HG03175 (cell line): ENCODE measurements around the gene SYPL1.

Source experiments
- ATAC-seq: cut with Tn5 transposase; IDR thresholded peaks from one replicate; pipeline ENCODE4 v1.9.1; 2021; ENCODE audit warnings: mild to moderate bottlenecking, moderate library complexity; ENCODE audit not compliant: unreplicated experiment

Gene SYPL1

DNA sequence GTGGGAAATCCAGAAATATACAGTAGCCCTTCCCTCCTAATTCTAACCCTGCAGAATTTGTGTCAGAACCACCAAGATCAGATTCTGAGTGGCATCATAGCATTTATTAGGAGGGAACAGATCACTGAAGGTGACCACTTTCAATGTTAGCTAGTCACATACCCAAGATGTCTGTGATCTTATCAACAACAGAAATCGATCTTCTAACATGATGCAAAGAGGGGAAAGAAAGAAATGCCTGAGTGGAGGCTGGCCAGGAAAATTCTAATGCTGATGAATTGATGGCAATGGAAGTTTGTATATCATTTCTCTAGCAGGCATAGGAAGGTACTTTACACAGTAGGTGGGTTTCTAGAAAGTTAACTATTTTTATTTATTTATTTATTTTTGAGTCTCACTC, 10.6 kb upstream of the SYPL1 start:
- ATAC-seq = no peak

DNA sequence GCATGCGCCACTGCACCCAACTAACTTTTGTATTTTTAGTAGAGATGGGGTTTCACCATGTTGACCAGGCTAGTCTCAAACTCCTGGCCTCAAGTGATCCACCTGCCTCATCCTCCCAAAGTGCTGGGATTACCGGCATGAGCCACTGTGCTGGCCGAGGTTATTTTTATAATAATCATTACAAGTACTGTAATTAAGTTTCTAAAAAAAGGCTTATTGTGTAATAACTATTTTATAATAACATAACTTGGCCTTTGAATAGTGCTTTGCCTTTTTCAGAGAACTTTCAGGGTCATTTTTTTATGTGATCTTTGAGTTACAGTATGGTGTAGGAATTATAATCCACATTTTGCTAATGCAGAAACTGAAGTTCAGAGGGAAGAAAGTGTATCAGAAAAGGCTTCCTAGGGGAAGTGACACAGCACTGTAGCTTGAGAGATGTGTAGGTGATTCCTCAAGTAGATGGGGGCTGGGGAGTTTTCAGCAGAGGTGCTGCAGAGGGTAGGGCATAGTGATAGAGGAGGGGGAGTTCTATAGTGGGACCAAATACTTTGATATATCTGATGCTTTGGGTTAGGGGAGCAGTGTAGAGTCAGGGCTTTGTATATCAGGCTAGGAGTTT, 9.2 kb upstream of the SYPL1 start:
- no peak for ATAC-seq

DNA sequence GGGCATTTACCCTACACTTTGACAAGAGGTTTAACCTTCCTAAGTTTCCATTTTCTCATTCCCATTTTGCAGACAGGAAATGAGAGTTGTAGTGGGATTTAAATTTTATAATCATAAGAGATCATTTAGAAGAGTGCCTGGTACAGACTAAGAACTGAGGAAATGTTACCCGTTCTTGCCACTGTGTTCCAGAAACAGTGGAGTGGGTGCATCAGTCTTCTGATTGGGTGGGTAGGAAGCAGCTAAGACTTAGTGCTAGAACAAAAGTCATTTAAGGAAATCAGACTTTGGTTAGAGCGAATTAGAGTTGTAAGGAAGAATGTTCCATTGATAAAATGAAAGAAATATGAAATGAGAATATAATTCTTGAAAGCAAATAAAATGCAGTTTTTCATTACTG, 8.4 kb upstream of the SYPL1 start:
- no peak for ATAC-seq

DNA sequence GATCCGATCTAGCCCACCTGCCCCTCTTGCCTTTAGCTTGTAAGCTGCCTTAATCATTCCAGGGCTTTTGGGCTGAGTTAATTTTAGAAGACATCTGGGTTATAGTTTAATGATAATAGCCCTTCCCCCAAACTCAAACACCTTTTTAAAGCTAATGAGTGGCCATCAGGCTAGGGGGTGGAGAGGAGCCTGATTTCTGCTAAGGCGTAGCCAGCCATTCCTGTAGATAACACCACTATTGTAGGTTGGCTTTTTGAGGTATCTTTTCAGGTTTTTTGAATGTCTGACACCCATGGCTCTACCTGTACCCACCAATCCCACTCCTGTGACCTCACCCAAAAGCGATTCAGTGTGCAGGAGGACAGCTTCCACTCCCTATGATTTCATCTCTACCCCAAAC, 7.6 kb upstream of the SYPL1 start:
- no peak for ATAC-seq

DNA sequence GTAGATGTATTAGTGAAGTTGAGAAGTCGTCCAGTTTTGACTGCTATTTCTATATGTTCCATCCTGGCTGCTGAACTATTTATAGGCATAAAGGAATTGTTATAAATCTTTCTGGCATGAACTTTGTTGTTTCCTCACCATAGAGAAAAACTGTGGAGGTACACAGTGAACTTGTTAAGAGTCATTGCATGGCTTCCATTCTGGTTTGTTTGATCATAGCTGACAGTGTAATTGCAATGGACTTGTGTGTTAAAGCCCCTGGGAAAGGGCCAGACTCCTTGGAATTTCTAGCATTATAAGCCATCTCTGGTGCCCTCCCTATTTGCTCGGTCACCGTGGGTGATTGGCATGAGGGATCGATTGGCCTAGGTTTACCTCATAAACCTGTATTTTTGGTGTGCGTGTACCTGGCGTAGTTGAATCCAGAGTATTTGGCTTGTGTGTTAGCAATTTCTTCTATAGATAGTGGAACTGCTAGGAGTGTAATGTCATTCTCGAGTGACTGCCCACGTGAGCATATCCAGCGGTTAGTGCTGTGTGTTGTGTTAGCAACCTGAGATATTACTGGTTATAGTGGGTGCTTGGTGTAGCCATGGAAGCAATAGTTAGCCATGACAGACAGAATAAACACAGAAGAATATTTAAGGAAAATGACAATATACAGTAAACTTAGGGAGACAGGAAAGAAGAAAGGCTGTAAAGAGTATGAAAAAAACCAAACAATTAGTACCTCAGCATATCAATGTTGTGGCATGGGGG, 5.9 kb upstream of the SYPL1 start:
- no peak for ATAC-seq

DNA sequence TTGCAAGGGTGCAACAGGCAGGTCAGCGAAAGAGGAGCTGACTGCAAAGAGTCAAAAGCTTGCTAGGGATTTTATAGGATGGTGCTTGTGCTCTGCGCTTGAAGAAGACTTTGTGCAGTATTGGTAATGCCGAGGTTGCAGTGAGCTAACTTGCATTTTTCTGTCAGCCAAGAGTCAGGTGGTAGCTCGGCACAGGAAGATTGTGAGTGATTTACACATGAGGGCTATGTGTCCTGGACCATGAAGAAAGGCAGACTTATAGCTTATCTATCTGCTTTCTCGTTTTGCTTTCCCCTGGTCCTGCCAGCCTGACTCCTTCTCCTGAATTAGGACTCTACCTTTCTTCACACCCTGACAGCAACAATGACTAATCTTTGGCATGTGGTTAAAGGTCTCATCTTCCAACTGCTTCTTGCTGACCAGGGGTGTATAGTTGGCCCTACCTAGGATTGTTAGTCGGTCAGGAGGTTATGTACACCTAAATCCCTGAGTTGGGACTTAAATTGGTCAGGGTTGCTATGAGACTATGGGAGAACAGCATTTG, 4.1 kb upstream of the SYPL1 start:
- ATAC-seq = no peak

DNA sequence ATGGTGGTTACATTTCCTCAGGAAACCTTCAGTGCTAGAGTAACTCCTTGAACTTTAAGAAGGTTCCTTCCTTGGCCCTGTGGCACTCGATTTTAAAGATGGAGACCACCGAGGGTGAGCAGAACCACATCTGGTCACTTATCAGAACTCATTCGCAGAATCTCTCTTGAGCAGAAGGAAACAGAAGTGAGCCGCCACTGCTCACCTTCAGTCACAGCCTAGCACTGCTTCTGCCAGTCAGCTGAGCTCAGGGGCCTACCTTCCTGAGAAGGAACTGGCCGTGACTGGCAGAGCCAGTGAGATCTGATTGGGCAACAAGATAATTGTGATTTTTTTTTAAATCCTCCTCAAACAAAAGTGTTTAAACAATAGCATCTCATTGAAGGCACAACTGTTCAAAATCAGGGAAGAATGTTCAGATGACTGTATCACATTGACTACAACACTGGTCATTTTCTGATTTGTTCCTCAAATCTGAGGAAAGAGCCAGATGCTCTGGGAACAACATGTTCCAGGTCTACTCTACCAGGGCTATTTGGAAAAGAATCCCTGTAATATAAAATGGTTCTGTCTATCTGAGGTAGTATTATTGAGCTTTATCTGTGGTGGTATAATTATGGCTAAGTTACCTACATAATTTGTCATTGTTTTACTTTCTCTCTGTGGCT, 2.7 kb upstream of the SYPL1 start:
- ATAC-seq = no peak

DNA sequence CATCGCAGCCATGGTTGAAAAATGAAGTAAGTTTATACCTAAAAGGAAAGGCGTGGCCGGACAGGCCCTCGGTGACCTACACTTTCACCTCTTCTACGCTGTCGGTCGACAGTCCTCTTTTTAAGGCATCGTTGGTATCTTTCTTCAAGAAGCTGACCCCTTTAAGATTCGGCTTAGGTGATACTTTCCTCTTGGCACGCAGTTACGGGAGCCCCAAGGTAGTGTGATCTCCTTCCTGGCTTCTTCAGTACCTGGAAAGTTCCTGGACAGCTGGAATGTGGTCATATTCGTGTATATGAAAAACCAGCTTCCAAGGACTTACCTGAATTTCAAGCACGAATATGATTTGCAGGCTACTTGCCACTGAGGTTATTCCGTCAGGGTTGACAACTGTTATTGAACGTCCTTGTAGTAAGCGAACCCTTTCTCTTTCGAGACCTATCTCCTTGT, 885 bp upstream of the SYPL1 start:
- ATAC-seq = no peak

DNA sequence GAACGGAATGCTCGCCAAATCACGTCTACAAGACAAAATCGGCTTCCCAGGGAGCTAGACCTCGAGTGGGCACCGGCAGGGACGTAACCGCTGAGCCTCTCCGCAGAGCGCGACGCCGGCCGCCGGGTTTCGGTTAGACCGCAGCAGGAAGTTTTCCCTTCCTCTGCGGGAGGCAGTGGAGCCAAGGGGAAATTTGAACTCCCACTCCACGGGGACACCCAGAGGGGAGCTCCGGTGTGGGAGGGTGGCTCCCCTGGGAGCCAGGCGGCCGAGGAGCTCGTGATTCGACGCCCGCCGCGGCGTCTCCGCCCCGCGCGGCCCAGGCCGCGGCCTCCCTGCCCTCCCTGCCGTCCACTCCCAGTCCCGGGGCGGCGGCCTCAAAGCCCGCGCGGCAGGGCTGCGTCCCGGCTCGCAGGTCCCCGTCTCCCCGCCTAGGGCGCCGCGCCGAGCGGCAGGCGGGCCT, 426 bp downstream of the SYPL1 start:
- peak; percentile 26 for ATAC-seq

DNA sequence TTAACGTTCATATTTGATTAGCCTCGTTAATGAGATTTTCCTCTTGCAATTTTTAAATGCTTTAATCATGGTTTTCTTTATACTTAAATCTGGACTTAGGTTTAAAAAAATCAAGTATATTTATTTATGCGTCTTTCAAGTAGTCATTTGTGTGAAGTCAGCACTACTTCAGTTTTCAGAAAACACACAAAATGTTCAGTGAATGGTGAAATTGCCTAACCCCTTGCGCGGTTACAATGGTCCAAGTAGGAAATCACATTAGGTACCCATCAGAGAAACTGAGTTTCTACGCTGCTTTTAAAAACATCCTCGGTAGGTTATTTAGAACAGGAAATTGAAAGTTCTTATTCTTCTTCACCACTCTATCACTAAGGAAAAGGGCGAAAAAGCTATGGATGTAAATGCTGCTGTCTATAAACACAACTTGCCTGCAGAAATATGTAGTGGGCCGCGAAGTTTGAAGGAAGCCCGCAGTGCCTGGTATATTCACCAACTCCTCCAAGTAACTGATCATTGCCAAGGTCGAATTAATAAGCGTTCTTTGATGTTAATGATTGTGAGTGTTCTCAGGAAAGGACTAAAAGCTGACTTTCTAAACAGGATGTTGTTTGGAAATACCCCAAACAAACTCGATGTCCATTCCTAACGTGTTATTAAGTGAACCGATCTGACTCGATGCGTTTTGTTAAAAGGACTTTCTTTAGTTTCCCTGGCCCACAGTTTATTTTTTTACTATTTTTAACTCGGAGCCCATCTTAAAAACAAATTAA, 1.0 kb downstream of the SYPL1 start:
- ATAC-seq = no peak

DNA sequence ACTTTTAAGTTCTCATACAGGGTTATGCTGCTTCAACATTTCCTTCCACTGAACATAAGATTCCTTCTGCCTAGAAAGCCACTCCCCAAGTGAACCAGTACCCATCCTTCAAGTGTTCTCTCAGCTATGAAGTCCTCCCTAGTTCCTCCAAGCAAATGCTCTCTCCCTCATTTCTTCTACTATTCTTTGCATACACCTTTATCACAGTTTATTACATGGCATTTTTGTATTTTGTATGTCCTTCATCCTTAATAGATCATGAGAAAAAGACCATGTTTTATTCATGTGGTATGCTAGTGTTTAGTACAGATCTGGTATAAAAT, 1.9 kb downstream of the SYPL1 start:
- no peak for ATAC-seq

DNA sequence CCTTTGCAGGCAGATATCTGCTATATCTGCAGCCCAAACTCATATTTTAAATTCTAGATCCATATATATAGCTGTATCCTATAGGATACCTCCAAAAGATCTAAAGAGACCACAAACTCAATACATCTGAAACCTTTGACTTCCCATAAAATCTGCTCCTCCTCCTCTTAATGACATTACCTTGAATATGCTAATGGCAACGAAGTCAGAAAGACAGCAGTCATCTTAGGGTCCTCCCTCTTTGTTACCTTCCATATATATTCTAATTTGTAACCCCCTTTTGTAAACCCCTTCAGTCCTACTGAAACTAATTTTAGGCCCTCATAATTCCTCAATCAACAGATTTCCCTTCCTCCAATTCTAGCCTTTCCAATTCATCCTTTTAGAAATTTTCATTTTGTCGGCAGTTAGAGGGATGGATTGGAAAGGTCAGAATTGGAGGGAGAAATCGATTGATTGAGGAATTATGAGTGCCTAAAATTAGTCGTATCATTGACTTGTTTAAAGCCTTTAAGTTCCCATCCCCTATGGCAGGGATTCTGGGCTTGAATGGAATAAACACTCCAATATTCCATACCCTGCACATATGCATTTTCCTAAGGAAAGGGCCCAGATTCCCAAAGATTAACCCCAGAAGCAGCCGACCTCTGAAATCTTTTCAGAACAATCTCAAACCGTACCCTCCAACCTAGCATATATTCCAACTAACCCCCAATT, 2.4 kb downstream of the SYPL1 start:
- no peak for ATAC-seq

DNA sequence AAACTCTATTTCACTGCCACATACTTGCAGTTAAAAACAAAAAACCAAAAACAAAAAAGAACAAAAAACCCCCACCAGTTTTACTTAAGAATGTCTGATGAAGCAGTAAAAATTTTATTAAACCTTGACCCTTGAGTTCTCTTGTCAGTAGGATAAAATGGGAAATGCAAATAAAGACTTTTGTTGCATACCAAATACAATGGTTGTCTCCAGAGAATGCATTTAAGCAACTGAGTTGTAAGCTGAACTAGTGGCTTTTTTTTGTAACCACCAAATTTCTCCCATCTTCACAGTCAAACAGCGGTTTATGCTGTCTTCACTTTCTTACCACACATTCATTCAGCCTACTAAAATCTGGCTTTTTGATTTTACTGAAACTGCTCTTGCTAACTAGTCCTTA, 3.1 kb downstream of the SYPL1 start:
- no peak for ATAC-seq

DNA sequence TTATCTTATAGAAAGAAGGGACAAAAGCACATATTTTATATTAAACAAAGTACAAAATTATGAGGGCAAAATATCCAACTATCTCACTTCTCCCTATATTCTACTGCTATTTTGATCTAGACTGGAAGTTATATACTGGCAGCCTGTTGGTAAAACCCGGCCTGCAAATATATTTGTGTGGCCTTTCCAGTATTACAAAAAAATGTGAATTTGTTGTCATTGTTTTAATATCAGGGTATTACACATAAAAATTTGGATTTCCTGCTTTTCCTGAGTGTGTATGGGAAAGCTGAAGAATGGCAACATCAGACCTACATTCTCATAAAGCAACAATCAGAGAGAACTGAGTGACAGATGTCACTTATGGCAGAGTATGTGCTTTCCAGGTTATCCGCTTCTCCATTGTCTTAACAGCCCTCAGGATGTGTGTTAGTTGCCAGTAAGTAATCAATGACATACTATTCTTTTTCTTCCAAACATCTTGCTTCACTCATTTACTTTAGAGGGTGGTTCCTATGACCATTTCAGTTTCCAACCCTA, 7.3 kb downstream of the SYPL1 start:
- no peak for ATAC-seq

DNA sequence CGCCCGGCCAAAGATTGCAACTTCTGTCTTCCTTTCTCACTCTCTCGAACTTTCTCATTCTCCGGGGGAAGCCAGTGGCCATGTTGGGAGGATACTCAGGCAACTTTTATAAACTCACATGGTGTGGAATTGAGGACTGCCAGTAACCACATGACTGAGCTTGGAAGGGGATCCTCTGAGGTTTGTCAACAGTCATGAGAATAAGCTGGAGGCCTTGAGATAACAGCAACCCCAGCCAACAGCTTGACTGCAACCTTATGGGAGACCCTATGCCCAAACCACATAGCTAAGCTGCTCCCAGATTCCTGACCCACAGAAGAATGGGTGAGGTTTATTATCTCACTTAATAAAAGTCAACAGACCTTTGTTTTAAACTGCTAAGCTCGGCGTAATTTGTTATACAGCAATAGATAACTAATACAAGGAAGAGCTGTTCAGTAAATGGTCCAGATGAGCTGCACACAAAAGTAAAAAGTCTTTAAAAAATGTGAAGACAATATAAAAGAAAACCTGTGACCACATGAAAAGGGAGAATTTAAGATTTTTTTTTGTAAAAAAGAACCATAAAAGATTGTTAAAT, 9.6 kb downstream of the SYPL1 start:
- no peak for ATAC-seq

DNA sequence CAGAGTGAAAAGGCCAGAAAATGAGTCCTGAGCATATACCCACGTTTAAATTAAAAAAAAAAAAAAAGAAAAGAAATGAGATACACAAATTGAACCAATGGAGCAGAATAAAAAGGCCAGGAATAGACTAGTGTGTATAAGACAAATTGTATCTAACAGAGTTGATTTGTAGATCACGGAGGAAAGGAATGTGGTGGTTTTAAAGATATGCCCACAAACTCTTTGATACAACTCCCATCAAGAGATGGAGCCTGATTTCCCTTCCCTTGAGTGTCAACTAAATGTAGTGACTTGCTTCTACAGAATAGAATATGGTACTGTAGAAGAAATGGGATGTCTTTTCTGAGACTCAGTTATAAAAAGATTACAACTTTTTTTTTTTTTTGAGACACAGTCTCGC, 10.4 kb downstream of the SYPL1 start:
- ATAC-seq = no peak

DNA sequence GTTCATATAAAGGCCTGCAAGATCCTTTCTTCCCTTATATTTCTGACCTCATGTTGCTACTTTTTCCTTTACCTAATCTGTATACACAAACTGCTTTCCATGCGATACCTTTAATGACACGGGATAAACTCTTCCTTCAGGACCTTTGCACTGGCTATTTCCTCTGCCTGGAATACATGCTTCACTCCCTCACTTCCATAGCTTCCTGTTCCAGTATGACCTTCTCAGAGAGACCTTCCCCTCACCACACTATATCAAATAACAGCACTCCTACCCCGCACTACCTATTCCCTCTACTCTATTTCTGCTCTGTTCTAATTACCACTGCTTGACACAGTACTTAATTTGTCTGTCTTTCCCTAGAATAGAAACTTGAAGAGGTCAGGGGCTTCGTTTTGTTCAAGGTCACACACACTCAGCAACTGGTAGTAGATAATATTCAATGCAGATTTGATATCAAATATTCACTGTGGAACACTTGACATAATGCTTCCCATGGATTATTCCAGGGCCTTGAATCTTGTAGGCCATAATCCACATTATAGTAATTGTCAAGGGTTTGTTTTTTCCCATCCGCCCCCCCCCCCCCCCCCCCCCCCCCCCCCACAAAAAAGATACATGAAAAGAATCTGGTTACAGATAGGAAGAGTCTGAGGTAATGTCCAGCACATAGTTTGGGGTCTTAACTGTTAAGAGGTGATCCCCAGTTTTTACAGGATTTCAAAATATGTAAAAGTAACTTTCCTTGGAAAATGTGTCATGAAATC, 11.1 kb downstream of the SYPL1 start:
- no peak for ATAC-seq

DNA sequence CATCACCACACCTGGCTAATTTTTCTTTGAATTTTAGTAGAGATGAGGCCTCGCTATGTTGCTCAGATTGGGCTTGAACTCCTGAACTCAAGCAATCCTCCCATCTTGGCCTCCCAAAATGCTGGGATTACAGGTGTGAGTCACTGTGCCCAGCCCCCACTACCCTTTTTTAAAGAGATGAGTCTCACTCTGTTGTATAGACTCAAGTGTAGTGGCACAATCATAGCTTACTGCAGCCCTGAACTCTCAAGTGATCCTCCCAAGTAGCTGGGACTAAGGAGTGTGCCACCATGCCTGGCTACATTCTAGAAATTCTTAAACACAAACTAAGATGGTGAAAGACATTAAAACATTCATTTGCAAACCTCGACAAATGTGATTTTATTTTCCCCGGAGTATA, 12.6 kb downstream of the SYPL1 start:
- no peak for ATAC-seq

DNA sequence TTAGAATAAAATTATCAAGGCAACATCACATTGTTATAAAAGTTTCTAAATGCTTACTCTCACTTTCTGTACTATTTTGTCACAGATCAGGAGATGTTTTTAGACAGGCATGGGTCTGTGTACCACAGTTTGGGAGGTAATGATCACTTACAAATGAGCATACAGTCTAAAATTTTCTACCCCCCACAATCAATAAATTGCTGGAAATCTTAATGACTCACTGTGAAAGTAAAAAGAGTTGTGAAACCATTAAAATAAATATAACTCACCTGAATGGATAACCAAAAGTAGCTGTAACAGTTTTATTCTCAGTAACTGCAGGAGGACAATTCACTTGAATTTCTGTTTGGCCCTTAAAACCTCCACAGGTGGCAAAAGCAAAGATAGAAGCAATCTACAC, 13.2 kb downstream of the SYPL1 start:
- no peak for ATAC-seq
